Ovary (tissue), 3 donors: ENCODE measurements around the gene PCDHGA2.

Experiments used
- CTCF ChIP-seq, 3 donors: fragments of 450-650 bp in 2 of 3; fragments of 200-600 bp in 1 of 3; IDR thresholded peaks; one replicate each; pipeline versions ENCODE4 v1.5.1 to v1.8.0; 2016 to 2022; ENCODE audit warnings: antibody characterized with exemption in 3 of 3, mild to moderate bottlenecking in 1 of 3
- POLR2A ChIP-seq: fragments of 450-650 bp; IDR thresholded peaks from one replicate; pipeline ENCODE4 v1.6.1; 2017; ENCODE audit warnings: antibody characterized with exemption, mild to moderate bottlenecking, moderate library complexity
- donor health status: DM: no; HTN: no; CAD: no.

DNA sequence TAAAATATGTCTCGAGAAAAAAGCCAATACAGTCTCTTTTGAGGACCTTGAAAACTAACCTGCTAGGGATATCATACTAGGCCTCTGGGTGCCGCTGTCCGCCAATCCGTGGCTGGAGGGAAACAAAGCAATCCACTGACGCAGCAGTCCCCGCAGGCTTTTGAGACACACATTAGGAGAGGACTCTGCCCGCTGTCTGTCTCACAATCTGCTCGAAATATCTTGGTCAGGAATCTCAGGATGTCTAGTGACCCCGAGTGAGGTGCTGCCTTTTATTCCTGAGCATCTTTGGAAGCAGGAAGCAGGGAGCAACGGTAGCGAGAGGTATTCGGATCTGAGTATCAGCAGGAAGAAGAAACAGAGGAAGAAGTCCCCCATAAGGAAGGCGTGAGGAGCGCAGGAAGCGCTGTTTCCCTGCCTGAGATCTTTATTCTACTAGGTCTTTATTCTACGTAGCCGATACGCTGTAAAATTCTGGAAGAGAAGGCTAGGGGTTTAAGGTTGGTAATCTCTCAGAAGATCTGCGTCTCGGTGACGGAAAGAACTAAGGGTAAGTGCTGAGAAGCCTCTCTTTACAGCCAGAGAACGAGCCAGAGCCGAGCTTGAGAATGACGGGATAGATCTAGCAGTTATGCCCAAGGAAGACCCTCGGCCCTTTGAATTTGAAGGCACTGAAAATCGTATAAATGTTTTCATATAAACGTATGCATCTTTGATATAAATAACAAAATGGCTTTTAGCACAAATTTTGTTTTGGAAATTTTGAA, 12.3 kb upstream of the PCDHGA2 start:
- TF ChIP-seq POLR2A (peak; percentile 30), CTCF (IDR thresholded peaks at IDR 0.05) (peak in 1 of 3 donors; percentile 11)
